ENCODE results near the gene DDX20.

Gene DDX20

GRCh38 chr1:111743679-111744101, 12.0 kb upstream of the DDX20 start:
- Histone ChIP-seq H3K9ac (ENCODE audit: low read length) (no peak overlapping the region), H3K4me3 (ENCODE audit: low read length) (no peak overlapping the region), H3K9me3 (ENCODE audit: control insufficient read depth, low read length) (no peaks in the 10 kb centered on the region), H3K4me1 (ENCODE audit: control insufficient read depth, insufficient read depth, low read length) (peaks cover 9% of the 10 kb centered on the region), H3K36me3 (ENCODE audit: control insufficient read depth, insufficient read depth, low read length) (no peaks in the 10 kb centered on the region), H3K27me3 (ENCODE audit: control insufficient read depth, insufficient read depth, low read length) (peaks cover 34% of the 10 kb centered on the region)

DNA sequence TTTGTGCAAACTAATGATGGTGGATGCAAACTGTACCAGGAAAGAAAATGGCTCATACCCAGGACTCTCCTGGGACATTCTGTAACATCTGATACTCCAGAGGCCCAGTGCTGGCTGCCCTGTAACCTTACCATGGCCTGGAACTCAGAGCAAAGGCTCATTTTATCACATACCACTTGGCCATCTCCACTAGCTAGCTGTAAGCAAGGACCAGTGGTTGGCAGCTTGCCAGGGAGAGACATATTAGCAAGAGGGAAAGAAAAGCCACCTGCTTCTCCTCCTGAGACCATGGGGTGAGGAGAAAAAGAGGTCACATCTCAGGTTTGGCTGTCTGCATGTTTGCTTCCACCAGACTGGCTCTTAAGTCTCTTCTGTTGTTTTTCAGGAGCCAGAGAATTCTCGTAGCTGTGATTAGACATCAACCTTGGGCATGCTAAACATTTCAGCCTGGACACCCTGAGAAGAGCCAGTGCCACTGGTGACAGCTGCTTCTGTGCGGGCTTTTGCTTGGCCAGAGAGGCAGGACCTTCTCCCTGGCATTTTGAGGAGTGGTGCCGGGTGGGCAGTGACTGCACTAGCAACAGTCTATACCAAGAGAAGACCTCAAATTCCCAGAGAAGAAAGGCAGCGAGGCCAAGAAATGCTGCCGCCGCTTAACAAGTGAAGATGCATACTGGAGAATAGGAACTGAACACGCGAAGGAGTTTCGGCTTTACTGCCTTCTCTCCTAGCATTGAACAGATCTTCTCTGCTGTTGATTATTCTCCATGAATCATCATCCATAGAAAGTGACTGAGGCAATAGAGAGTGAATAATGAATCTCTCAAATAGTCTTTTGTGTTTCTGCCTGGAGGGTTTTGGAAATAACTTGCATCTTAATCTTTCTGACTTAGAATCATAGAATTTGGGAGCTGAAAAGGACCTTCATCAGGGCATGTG, 9.8 kb upstream of the DDX20 start:
- no peaks in the 10 kb centered on the region for H3K9me3 ChIP-seq (ENCODE audit: control insufficient read depth, low read length)
- H3K9ac ChIP-seq (ENCODE audit: low read length): no peak overlapping the region
- H3K36me3 ChIP-seq (ENCODE audit: control insufficient read depth, insufficient read depth, low read length): no peaks in the 10 kb centered on the region
- H3K4me1 ChIP-seq (ENCODE audit: control insufficient read depth, insufficient read depth, low read length): no peaks in the 10 kb centered on the region
- H3K4me3 ChIP-seq (ENCODE audit: low read length): no peak overlapping the region
- peaks cover 20% of the 10 kb centered on the region for H3K27me3 ChIP-seq (ENCODE audit: control insufficient read depth, insufficient read depth, low read length)

DNA sequence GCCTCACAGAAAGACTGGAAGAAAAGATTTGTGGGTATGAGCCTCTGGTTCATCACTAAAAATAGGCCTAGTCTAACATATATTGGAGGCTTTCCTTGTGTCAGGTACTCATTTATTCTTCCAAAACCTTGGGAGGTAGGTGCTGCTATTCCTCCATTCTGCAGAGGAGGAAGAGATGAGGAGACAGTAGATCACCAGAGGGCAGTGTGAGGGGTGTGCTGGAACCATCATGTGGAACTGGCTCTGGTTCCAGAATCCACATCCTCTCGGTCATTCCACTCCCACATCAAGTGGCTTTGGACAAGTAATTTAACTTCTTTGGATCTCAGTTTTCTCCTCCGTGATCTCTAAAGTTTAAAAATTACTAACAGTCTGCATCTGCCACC, 9.1 kb upstream of the DDX20 start:
- Histone ChIP-seq H3K4me1 (ENCODE audit: control insufficient read depth, insufficient read depth, low read length) (no peaks in the 10 kb centered on the region), H3K36me3 (ENCODE audit: control insufficient read depth, insufficient read depth, low read length) (no peaks in the 10 kb centered on the region), H3K9ac (ENCODE audit: low read length) (no peak overlapping the region), H3K27me3 (ENCODE audit: control insufficient read depth, insufficient read depth, low read length) (peaks cover 13% of the 10 kb centered on the region), H3K4me3 (ENCODE audit: low read length) (no peak overlapping the region), H3K9me3 (ENCODE audit: control insufficient read depth, low read length) (no peaks in the 10 kb centered on the region)

DNA sequence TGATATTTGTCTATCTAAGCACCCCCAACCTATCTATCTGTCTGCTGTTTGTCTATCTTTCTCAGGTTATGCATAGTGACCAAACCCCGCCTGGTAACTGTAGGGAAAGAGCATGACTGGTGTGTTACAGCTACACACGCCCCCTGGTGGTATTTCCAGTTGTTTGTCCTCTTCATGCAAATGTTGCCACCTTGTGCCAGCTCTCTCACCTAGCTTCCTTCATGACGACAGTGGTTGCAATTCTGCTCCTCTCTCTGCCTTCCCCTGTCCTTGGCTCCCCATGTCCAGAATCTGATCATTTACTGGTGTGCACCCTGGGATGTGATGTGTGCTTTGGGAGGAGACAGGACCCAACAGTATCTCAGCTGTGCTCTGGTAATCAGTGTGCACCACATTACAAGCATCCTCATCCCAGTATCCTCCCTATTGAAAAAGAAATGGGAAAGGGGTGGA, 8.4 kb upstream of the DDX20 start:
- peaks cover 6% of the 10 kb centered on the region for H3K27me3 ChIP-seq (ENCODE audit: control insufficient read depth, insufficient read depth, low read length)
- no peaks in the 10 kb centered on the region for H3K36me3 ChIP-seq (ENCODE audit: control insufficient read depth, insufficient read depth, low read length)
- H3K9me3 ChIP-seq (ENCODE audit: control insufficient read depth, low read length): no peaks in the 10 kb centered on the region
- no peak overlapping the region for H3K9ac ChIP-seq (ENCODE audit: low read length)
- no peaks in the 10 kb centered on the region for H3K4me1 ChIP-seq (ENCODE audit: control insufficient read depth, insufficient read depth, low read length)
- no peak overlapping the region for H3K4me3 ChIP-seq (ENCODE audit: low read length)

- Histone ChIP-seq H3K9ac (ENCODE audit: low read length) (no peak overlapping the region), H3K36me3 (ENCODE audit: control insufficient read depth, insufficient read depth, low read length) (no peaks in the 10 kb centered on the region), H3K4me3 (ENCODE audit: low read length) (no peak overlapping the region), H3K9me3 (ENCODE audit: control insufficient read depth, low read length) (no peaks in the 10 kb centered on the region), H3K27me3 (ENCODE audit: control insufficient read depth, insufficient read depth, low read length) (no peaks in the 10 kb centered on the region), H3K4me1 (ENCODE audit: control insufficient read depth, insufficient read depth, low read length) (no peaks in the 10 kb centered on the region)
Measured at GRCh38 chr1:111747947-111748346, 7.8 kb upstream of the DDX20 start.

DNA sequence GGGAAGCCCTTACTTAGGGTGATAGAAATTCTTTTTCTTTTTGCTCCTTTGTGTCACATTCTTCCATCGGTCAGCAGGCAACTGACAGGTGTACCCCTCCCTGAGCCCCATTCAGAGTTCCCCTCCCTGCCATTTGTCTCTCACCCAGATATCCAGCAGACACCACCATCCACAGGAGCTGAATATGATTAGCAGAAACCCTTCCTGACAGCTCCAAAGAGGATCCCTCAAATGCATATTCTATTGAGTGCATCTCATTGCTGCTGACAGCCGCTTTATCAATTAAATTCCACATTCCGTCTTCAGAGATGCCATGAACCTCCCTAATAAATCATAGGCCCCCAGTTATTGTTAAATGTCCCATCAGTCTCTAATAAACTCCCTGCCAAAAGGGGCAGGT, 6.1 kb upstream of the DDX20 start:
- Histone ChIP-seq H3K27me3 (ENCODE audit: control insufficient read depth, insufficient read depth, low read length) (no peaks in the 10 kb centered on the region), H3K36me3 (ENCODE audit: control insufficient read depth, insufficient read depth, low read length) (no peaks in the 10 kb centered on the region), H3K4me1 (ENCODE audit: control insufficient read depth, insufficient read depth, low read length) (no peaks in the 10 kb centered on the region), H3K4me3 (ENCODE audit: low read length) (no peak overlapping the region), H3K9me3 (ENCODE audit: control insufficient read depth, low read length) (no peaks in the 10 kb centered on the region), H3K9ac (ENCODE audit: low read length) (no peak overlapping the region)

DNA sequence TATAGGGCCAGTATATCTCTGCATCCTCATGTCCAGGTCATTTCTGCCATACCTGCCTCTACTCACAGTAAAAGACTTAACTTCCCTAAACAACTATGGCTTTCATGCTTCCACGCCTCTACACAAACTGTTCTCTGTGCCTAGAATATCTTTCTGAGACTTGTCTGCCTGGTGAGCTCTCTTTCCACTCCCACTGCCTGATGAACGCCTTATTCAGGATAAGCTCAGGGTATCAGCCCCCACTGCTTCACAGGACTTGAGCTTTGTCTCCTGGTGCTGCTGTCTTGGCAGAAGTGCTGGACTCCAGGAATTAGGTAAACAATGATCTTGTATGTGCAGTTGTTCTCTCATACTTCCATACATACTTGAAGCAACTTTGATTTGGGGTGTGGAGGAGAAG, 4.8 kb upstream of the DDX20 start:
- H3K36me3 ChIP-seq (ENCODE audit: control insufficient read depth, insufficient read depth, low read length): no peaks in the 10 kb centered on the region
- H3K4me1 ChIP-seq (ENCODE audit: control insufficient read depth, insufficient read depth, low read length): no peaks in the 10 kb centered on the region
- H3K9ac ChIP-seq (ENCODE audit: low read length): no peak overlapping the region
- no peaks in the 10 kb centered on the region for H3K27me3 ChIP-seq (ENCODE audit: control insufficient read depth, insufficient read depth, low read length)
- no peaks in the 10 kb centered on the region for H3K9me3 ChIP-seq (ENCODE audit: control insufficient read depth, low read length)
- no peak overlapping the region for H3K4me3 ChIP-seq (ENCODE audit: low read length)

DNA sequence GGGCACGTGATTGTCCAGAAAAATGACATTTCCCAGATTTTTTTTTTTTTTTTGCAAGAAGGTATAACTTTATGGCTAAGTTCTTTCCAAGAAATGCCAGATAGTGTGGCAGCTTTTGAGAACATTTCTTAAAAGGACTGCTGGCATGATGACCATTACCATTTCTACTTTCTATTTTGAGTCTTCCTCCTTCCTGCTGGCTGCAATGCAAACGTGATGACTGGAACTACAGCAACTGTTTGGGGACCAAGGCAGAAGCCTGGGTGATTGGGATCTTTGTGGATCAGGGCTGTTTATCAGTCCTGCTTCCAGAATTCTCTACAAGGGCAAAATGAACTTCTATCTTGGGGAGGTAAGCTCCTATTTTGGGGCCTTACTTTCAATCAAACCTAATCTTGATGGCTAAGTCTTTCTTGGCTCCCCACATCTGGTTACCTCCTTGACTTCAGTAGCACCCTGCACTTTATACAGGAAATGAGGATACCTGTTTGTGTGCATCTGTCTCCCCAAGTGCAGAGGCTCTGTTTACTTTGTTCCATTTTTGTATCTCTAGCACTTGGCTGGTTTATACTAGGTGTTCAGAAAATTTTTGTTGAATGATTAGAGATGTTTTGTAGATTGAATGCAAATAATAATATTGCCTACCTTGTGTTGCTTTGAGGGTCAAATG, 3.7 kb upstream of the DDX20 start:
- no peaks in the 10 kb centered on the region for H3K9me3 ChIP-seq (ENCODE audit: control insufficient read depth, low read length)
- H3K9ac ChIP-seq (ENCODE audit: low read length): no peak overlapping the region
- no peaks in the 10 kb centered on the region for H3K27me3 ChIP-seq (ENCODE audit: control insufficient read depth, insufficient read depth, low read length)
- H3K4me1 ChIP-seq (ENCODE audit: control insufficient read depth, insufficient read depth, low read length): no peaks in the 10 kb centered on the region
- no peaks in the 10 kb centered on the region for H3K36me3 ChIP-seq (ENCODE audit: control insufficient read depth, insufficient read depth, low read length)
- H3K4me3 ChIP-seq (ENCODE audit: low read length): no peak overlapping the region

GRCh38 chr1:111754984-111755330, 744 bp upstream of the DDX20 start:
- no peaks in the 10 kb centered on the region for H3K27me3 ChIP-seq (ENCODE audit: control insufficient read depth, insufficient read depth, low read length)
- H3K9ac ChIP-seq (ENCODE audit: low read length): peak overlapping the region; percentile 74
- no peaks in the 10 kb centered on the region for H3K4me1 ChIP-seq (ENCODE audit: control insufficient read depth, insufficient read depth, low read length)
- no peaks in the 10 kb centered on the region for H3K9me3 ChIP-seq (ENCODE audit: control insufficient read depth, low read length)
- peak overlapping the region; percentile 75 for H3K4me3 ChIP-seq (ENCODE audit: low read length)
- H3K36me3 ChIP-seq (ENCODE audit: control insufficient read depth, insufficient read depth, low read length): no peaks in the 10 kb centered on the region

- Histone ChIP-seq H3K4me1 (ENCODE audit: control insufficient read depth, insufficient read depth, low read length) (no peaks in the 10 kb centered on the region), H3K36me3 (ENCODE audit: control insufficient read depth, insufficient read depth, low read length) (no peaks in the 10 kb centered on the region), H3K4me3 (ENCODE audit: low read length) (peak overlapping the region; percentile 75), H3K9me3 (ENCODE audit: control insufficient read depth, low read length) (no peaks in the 10 kb centered on the region), H3K9ac (ENCODE audit: low read length) (peak overlapping the region; percentile 74), H3K27me3 (ENCODE audit: control insufficient read depth, insufficient read depth, low read length) (no peaks in the 10 kb centered on the region)
Measured at GRCh38 chr1:111756124-111756513, 418 bp downstream of the DDX20 start.

- Histone ChIP-seq H3K9me3 (ENCODE audit: control insufficient read depth, low read length) (no peaks in the 10 kb centered on the region), H3K4me3 (ENCODE audit: low read length) (no peak overlapping the region), H3K36me3 (ENCODE audit: control insufficient read depth, insufficient read depth, low read length) (no peaks in the 10 kb centered on the region), H3K4me1 (ENCODE audit: control insufficient read depth, insufficient read depth, low read length) (no peaks in the 10 kb centered on the region), H3K27me3 (ENCODE audit: control insufficient read depth, insufficient read depth, low read length) (no peaks in the 10 kb centered on the region), H3K9ac (ENCODE audit: low read length) (no peak overlapping the region)
Measured at GRCh38 chr1:111758373-111758772, 2.7 kb downstream of the DDX20 start.

- H3K27me3 ChIP-seq (ENCODE audit: control insufficient read depth, insufficient read depth, low read length): no peaks in the 10 kb centered on the region
- H3K4me3 ChIP-seq (ENCODE audit: low read length): no peak overlapping the region
- no peaks in the 10 kb centered on the region for H3K9me3 ChIP-seq (ENCODE audit: control insufficient read depth, low read length)
- H3K36me3 ChIP-seq (ENCODE audit: control insufficient read depth, insufficient read depth, low read length): no peaks in the 10 kb centered on the region
- no peak overlapping the region for H3K9ac ChIP-seq (ENCODE audit: low read length)
- no peaks in the 10 kb centered on the region for H3K4me1 ChIP-seq (ENCODE audit: control insufficient read depth, insufficient read depth, low read length)
Measured at GRCh38 chr1:111761717-111762116, 6.0 kb downstream of the DDX20 start.
